T-cell (primary cell): ENCODE measurements around the gene SLC7A5. TPM values are rescaled to one million over a fixed set of nuclear protein-coding genes. Genes with fewer than 3 reads are reported as not detected.

Experiments used
- ATAC-seq, 4 experiments: fragments of 200-7000 bp in 3 of 4; fragments of 150-1000 bp in 1 of 4; cut with Tn5 transposase; replicated peaks in 1 of 4; 1 replicate in 3 of 4; 2 replicates in 1 of 4; pipeline ENCODE4 v1.10.0; 2021; ENCODE audit warnings: moderate library complexity in 3 of 4, mild to moderate bottlenecking in 2 of 4, moderate number of reproducible peaks in 1 of 4
- CTCF ChIA-PET, 2 donors: fragments of 300-600 bp; sonication (Branson Sonifier 250); formaldehyde crosslinking; loops; one replicate each; lab custom pipeline; 2022; ENCODE audit warnings: antibody characterized with exemption in 2 of 2; lab: Charles Lee
- POLR2A ChIA-PET, 2 donors: fragments of 300-600 bp; sonication (Branson Sonifier 250); formaldehyde crosslinking; loops; one replicate each; lab custom pipeline; 2022; ENCODE audit warnings: antibody characterized with exemption in 2 of 2; lab: Charles Lee
- DNase-seq, 35 experiments: peaks; one replicate each; pipeline versions ENCODE4 v3.0.0 to v3.0.0-alpha.2; 2013 to 2023
- H3K27ac ChIP-seq: one replicate; pipeline ENCODE4 v1.5.1; 2013; ENCODE audit warnings: low read length
- H3K27me3 ChIP-seq, 2 experiments: replicated peaks in 1 of 2; 1 replicate in 1 of 2; 2 replicates in 1 of 2; pipeline versions ENCODE4 v1.6.1 to v1.7.0; 2013; ENCODE audit warnings: low read length in 1 of 2, mixed read lengths in 1 of 2; ENCODE audit not compliant: control insufficient read depth in 2 of 2, insufficient read depth in 2 of 2; ENCODE audit errors: extremely low read depth in 1 of 2
- H3K36me3 ChIP-seq, 2 donors: 1 replicate in 1 of 2; 2 replicates in 1 of 2; pipeline versions ENCODE4 v1.6.1 to v1.7.0; 2013; ENCODE audit warnings: low read length in 1 of 2; ENCODE audit not compliant: control insufficient read depth in 2 of 2, insufficient read depth in 1 of 2; ENCODE audit errors: extremely low read depth in 1 of 2
- H3K4me1 ChIP-seq, 2 experiments: 1 replicate in 1 of 2; 2 replicates in 1 of 2; pipeline versions ENCODE4 v1.6.1 to v1.7.0; 2013; ENCODE audit warnings: low read length in 2 of 2, mixed read lengths in 1 of 2; ENCODE audit not compliant: insufficient read depth in 2 of 2, control insufficient read depth in 1 of 2; ENCODE audit errors: extremely low read depth in 1 of 2
- H3K4me3 ChIP-seq, 2 donors: 1 replicate in 1 of 2; 2 replicates in 1 of 2; pipeline versions ENCODE4 v1.5.1 to v1.7.0; 2013; ENCODE audit warnings: mild to moderate bottlenecking in 2 of 2, low read length in 1 of 2, moderate library complexity in 1 of 2; ENCODE audit not compliant: control insufficient read depth in 1 of 2; ENCODE audit errors: extremely low read depth in 1 of 2
- H3K9me3 ChIP-seq: 2 replicates; pipeline ENCODE4 v1.7.0; 2013
- H3K27ac Mint-ChIP-seq, 2 donors: one replicate each; pipeline ENCODE4 v1.8.0; 2020 to 2021; ENCODE audit warnings: mild to moderate bottlenecking in 2 of 2, mixed read lengths in 2 of 2
- H3K27me3 Mint-ChIP-seq, 2 donors: one replicate each; pipeline ENCODE4 v1.8.0; 2021 to 2022; ENCODE audit warnings: mixed read lengths in 2 of 2
- H3K36me3 Mint-ChIP-seq: one replicate; pipeline ENCODE4 v1.8.0; 2021; ENCODE audit warnings: mixed read lengths
- H3K4me1 Mint-ChIP-seq, 3 donors: one replicate each; pipeline ENCODE4 v1.8.0; 2020 to 2022; ENCODE audit warnings: mixed read lengths in 3 of 3, mild to moderate bottlenecking in 1 of 3
- H3K4me3 Mint-ChIP-seq, 3 donors: one replicate each; pipeline ENCODE4 v1.8.0; 2020 to 2022; ENCODE audit warnings: mild to moderate bottlenecking in 3 of 3, mixed read lengths in 3 of 3, moderate library complexity in 3 of 3
- H3K9me3 Mint-ChIP-seq, 3 donors: one replicate each; pipeline ENCODE4 v1.8.0; 2020 to 2022; ENCODE audit warnings: mixed read lengths in 3 of 3
- WGBS: methylation state at CpG from one replicate; pipeline ENCODE4 v1.1.5; 2013; ENCODE audit warnings: missing lambda C conversion rate; ENCODE audit not compliant: insufficient coverage; 5-methylcytosine and 5-hydroxymethylcytosine counted together
- total RNA-seq, 35 experiments: library from RNA in 6 of 35; stranded (reverse) in 6 of 35; fragments of 120-200 nt in 1 of 35; gene quantifications; one replicate each; pipeline versions ENCODE4 v1.2.1 to v1.2.4 and lab custom pipeline; 2013 to 2026

The SLC7A5 gene
- total RNA-seq, 5 donors from 2014 or later (not counting 1 experiment from before 2014, with no cell fraction given), result 37.9 to 81.6 (median 40.0) TPM

- Histone ChIP-seq H3K27ac (no peak overlapping the region), H3K36me3 (peaks cover 0 to 28% of the 10 kb centered on the region in 2 donors), H3K4me3 (no peak overlapping the region), H3K4me1 (peaks cover 5 to 27% of the 10 kb centered on the region in 2 experiments), H3K27me3 (no peaks in the 10 kb centered on the region), H3K9me3 (no peaks in the 10 kb centered on the region)
- no peaks in the 10 kb centered on the region for H3K27me3 Mint-ChIP-seq
- no peaks in the 10 kb centered on the region for H3K9me3 Mint-ChIP-seq
- ATAC-seq, result no peak
- peak overlapping the region in 1 of 2 donors; percentile 19 for H3K27ac Mint-ChIP-seq
- WGBS, result 97% methylated on average over 18 of the region's 22 CpGs
- peaks cover 9% of the 10 kb centered on the region for H3K36me3 Mint-ChIP-seq
- CTCF ChIA-PET, result no interaction called here
- POLR2A ChIA-PET, result no interaction called here
- H3K4me1 Mint-ChIP-seq, result peaks cover 9 to 29% (median 21%) of the 10 kb centered on the region in 3 donors
- no peak for DNase-seq
- peak overlapping the region in 1 of 3 donors; percentile 66 for H3K4me3 Mint-ChIP-seq
These were observed 27.7 kb downstream of the SLC7A5 start for GRCh38 chr16:87841340-87842208.

GRCh38 chr16:87840271-87840978, 28.9 kb downstream of the SLC7A5 start:
- Mint-ChIP-seq H3K9me3 (no peaks in the 10 kb centered on the region), H3K27me3 (no peaks in the 10 kb centered on the region), H3K4me3 (no peak overlapping the region), H3K27ac (no peak overlapping the region), H3K36me3 (peaks cover 13% of the 10 kb centered on the region), H3K4me1 (peaks cover 9 to 29% (median 26%) of the 10 kb centered on the region in 3 donors)
- 96% methylated on average over 19 of the region's 29 CpGs for WGBS
- no peak overlapping the region for H3K27ac ChIP-seq
- H3K9me3 ChIP-seq, result no peaks in the 10 kb centered on the region
- CTCF ChIA-PET, result no interaction called here
- H3K27me3 ChIP-seq, result no peaks in the 10 kb centered on the region
- POLR2A ChIA-PET, result no interaction called here
- no peak overlapping the region for H3K4me3 ChIP-seq
- DNase-seq (no peak), ATAC-seq (no peak)
- H3K36me3 ChIP-seq, result peaks cover 0 to 37% of the 10 kb centered on the region in 2 donors
- H3K4me1 ChIP-seq, result peaks cover 5 to 27% of the 10 kb centered on the region in 2 experiments

GRCh38 chr16:87839542-87840270, 29.6 kb downstream of the SLC7A5 start:
- ATAC-seq (no peak), DNase-seq (no peak)
- Mint-ChIP-seq H3K27ac (no peak overlapping the region), H3K36me3 (peaks cover 13% of the 10 kb centered on the region), H3K4me3 (no peak overlapping the region), H3K27me3 (no peaks in the 10 kb centered on the region), H3K4me1 (peaks cover 9 to 26% (median 26%) of the 10 kb centered on the region in 3 donors), H3K9me3 (no peaks in the 10 kb centered on the region)
- Histone ChIP-seq H3K27ac (no peak overlapping the region), H3K4me1 (peaks cover 5 to 27% of the 10 kb centered on the region in 2 experiments), H3K27me3 (no peaks in the 10 kb centered on the region), H3K4me3 (no peak overlapping the region), H3K9me3 (no peaks in the 10 kb centered on the region), H3K36me3 (peaks cover under 1 to 40% of the 10 kb centered on the region in 2 donors)
- WGBS, result 93% methylated on average over 34 of the region's 34 CpGs
- ChIA-PET CTCF (no interaction called here), POLR2A (interaction anchor here in 1 of 2 donors (0.7 kb wide), 1 partner anchor 28 kb away, joined by 5 read pairs; no protein-coding TSS in a partner anchor)

- H3K4me3 ChIP-seq, result no peak overlapping the region
- H3K4me1 ChIP-seq, result peaks cover 5 to 26% of the 10 kb centered on the region in 2 experiments
- WGBS, result 90% methylated on average over 24 of the region's 27 CpGs
- Mint-ChIP-seq H3K27me3 (no peaks in the 10 kb centered on the region), H3K27ac (no peak overlapping the region), H3K4me3 (no peak overlapping the region), H3K36me3 (peaks cover 18% of the 10 kb centered on the region), H3K4me1 (peaks cover 9 to 25% (median 25%) of the 10 kb centered on the region in 3 donors), H3K9me3 (no peaks in the 10 kb centered on the region)
- ChIA-PET CTCF (interaction anchor here in 1 of 2 donors (0.6 to 0.7 kb wide), 4 partner anchors 11 to 1214 kb away, joined by 3 to 5 read pairs (median 4); no protein-coding TSS in a partner anchor), POLR2A (interaction anchor here in 1 of 2 donors (0.7 kb wide), 1 partner anchor 29 kb away, joined by 5 read pairs; no protein-coding TSS in a partner anchor)
- H3K9me3 ChIP-seq, result no peaks in the 10 kb centered on the region
- H3K36me3 ChIP-seq, result peaks cover 7 to 45% of the 10 kb centered on the region in 2 donors
- DNase-seq (no peak), ATAC-seq (no peak)
- H3K27me3 ChIP-seq, result no peaks in the 10 kb centered on the region
- H3K27ac ChIP-seq, result no peak overlapping the region
These were observed 30.4 kb downstream of the SLC7A5 start for GRCh38 chr16:87838643-87839541.

- H3K27ac Mint-ChIP-seq, result no peak overlapping the region
- Histone ChIP-seq H3K4me3 (no peak overlapping the region), H3K4me1 (peaks cover 5 to 18% of the 10 kb centered on the region in 2 experiments), H3K27ac (no peak overlapping the region), H3K36me3 (peaks cover 14 to 50% of the 10 kb centered on the region in 2 donors), H3K9me3 (no peaks in the 10 kb centered on the region), H3K27me3 (no peaks in the 10 kb centered on the region)
- no peaks in the 10 kb centered on the region for H3K27me3 Mint-ChIP-seq
- 95% methylated on average over 21 of the region's 21 CpGs for WGBS
- ChIA-PET CTCF (interaction anchor here in 1 of 2 donors (0.7 to 1.6 kb wide), 2 partner anchors 45 to 59 kb away, joined by 4 to 5 read pairs; no protein-coding TSS in a partner anchor), POLR2A (interaction anchor here in 1 of 2 donors (0.7 kb wide), 1 partner anchor 11 kb away, joined by 3 read pairs; no protein-coding TSS in a partner anchor)
- H3K4me1 Mint-ChIP-seq, result peaks cover 4 to 14% (median 14%) of the 10 kb centered on the region in 3 donors
- DNase-seq, result no peak
- H3K36me3 Mint-ChIP-seq, result peaks cover 15% of the 10 kb centered on the region
- ATAC-seq, result no peak
- no peak overlapping the region for H3K4me3 Mint-ChIP-seq
- no peaks in the 10 kb centered on the region for H3K9me3 Mint-ChIP-seq
These were observed 31.5 kb downstream of the SLC7A5 start for GRCh38 chr16:87837627-87838289.
